Osteoblast (primary cell): ENCODE data around the gene SEMG2. TPM values are rescaled to one million over a fixed set of nuclear protein-coding genes. Genes with fewer than 3 reads are reported as not detected.

ENCODE experiments used
- DNase-seq: peaks from one replicate; pipeline ENCODE4 v3.0.0; 2011; ENCODE audit warnings: low spot score, mixed read lengths; ENCODE audit not compliant: insufficient read length; ENCODE audit errors: missing footprints
- H2AFZ ChIP-seq: 2 replicates; pipeline ENCODE4 v1.6.0; 2011; ENCODE audit warnings: mild to moderate bottlenecking, low read length
- H3K27ac ChIP-seq: 2 replicates; pipeline ENCODE4 v1.5.1; 2011; ENCODE audit warnings: mild to moderate bottlenecking, low read depth, low read length, moderate library complexity
- H3K27me3 ChIP-seq: 2 replicates; pipeline ENCODE4 v1.6.0; 2012; ENCODE audit warnings: mild to moderate bottlenecking, control low read depth, inconsistent platforms, low read length, moderate library complexity; ENCODE audit not compliant: insufficient read depth
- H3K36me3 ChIP-seq: 2 replicates; pipeline ENCODE4 v1.5.1; 2011; ENCODE audit warnings: mild to moderate bottlenecking, low read length, control low read depth, moderate library complexity; ENCODE audit not compliant: insufficient read depth
- H3K4me1 ChIP-seq: 2 replicates; pipeline ENCODE4 v1.5.1; 2011; ENCODE audit warnings: mild to moderate bottlenecking, low read length, control low read depth, moderate library complexity; ENCODE audit not compliant: insufficient read depth
- H3K4me2 ChIP-seq: 2 replicates; pipeline ENCODE4 v1.6.0; 2011; ENCODE audit warnings: mild to moderate bottlenecking, low read length; ENCODE audit not compliant: insufficient read depth
- H3K4me3 ChIP-seq: fragments of 200-600 bp; sonication (generic); 3 replicates; pipeline ENCODE4 v1.5.1; 2012; ENCODE audit warnings: mild to moderate bottlenecking, low read length, inconsistent platforms; ENCODE audit not compliant: insufficient read depth
- H3K79me2 ChIP-seq: 2 replicates; pipeline ENCODE4 v1.6.0; 2012; ENCODE audit warnings: mild to moderate bottlenecking, low read length, control low read depth, inconsistent platforms; ENCODE audit not compliant: insufficient read depth
- H3K9me3 ChIP-seq: 2 replicates; pipeline ENCODE4 v1.5.1; 2011; ENCODE audit warnings: low read depth, low read length, control low read depth
- H4K20me1 ChIP-seq: 2 replicates; pipeline ENCODE4 v1.6.0; 2012; ENCODE audit warnings: mild to moderate bottlenecking, low read length, control low read depth; ENCODE audit not compliant: insufficient read depth
- total RNA-seq: library from RNA; depleted of rRNA; stranded (reverse); fragments of >200 nt; gene quantifications from 2 replicates; pipeline ENCODE4 v1.2.3, GENCODE V29; 2012
- TF ChIP-seq, protein P1 (sequence below): IDR thresholded peaks from 2 replicates; pipeline ENCODE4 v1.5.1; 2011; ENCODE audit warnings: mild to moderate bottlenecking, low read depth, low read length, moderate library complexity; ENCODE audit errors: extremely low read depth

Gene SEMG2
- total RNA-seq, 1 donor = not detected

DNA sequence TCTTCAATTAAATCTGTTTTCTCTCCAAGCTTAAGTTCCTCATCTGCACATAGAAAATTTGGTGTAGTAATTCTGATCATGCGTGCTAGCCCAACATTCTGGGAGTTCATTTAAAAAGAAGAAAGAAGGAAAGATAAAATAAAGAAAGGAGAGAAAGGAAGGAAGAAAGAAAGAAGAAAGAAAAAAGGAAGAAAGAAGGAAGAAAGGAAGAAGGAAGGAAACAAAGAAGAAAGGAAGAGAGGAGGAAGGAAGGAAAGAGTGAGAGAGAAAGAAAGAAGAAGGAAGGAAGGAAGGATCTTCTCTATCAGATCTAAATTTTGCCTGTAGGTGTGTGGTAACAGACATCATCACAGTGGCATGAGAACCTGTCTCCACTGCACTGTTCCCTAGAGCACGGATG is 17.0 kb downstream of the SEMG2 start:
- Histone ChIP-seq H2AFZ (no peak overlapping the region), H3K27me3 (peaks cover 11% of the 10 kb centered on the region), H4K20me1 (no peaks in the 10 kb centered on the region), H3K27ac (no peak overlapping the region), H3K79me2 (no peaks in the 10 kb centered on the region), H3K36me3 (no peaks in the 10 kb centered on the region), H3K9me3 (no peaks in the 10 kb centered on the region), H3K4me1 (no peaks in the 10 kb centered on the region), H3K4me3 (no peak overlapping the region), H3K4me2 (no peak overlapping the region)
- TF ChIP-seq, protein P1, sequence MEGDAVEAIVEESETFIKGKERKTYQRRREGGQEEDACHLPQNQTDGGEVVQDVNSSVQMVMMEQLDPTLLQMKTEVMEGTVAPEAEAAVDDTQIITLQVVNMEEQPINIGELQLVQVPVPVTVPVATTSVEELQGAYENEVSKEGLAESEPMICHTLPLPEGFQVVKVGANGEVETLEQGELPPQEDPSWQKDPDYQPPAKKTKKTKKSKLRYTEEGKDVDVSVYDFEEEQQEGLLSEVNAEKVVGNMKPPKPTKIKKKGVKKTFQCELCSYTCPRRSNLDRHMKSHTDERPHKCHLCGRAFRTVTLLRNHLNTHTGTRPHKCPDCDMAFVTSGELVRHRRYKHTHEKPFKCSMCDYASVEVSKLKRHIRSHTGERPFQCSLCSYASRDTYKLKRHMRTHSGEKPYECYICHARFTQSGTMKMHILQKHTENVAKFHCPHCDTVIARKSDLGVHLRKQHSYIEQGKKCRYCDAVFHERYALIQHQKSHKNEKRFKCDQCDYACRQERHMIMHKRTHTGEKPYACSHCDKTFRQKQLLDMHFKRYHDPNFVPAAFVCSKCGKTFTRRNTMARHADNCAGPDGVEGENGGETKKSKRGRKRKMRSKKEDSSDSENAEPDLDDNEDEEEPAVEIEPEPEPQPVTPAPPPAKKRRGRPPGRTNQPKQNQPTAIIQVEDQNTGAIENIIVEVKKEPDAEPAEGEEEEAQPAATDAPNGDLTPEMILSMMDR = no peak
- no peak for DNase-seq

DNA sequence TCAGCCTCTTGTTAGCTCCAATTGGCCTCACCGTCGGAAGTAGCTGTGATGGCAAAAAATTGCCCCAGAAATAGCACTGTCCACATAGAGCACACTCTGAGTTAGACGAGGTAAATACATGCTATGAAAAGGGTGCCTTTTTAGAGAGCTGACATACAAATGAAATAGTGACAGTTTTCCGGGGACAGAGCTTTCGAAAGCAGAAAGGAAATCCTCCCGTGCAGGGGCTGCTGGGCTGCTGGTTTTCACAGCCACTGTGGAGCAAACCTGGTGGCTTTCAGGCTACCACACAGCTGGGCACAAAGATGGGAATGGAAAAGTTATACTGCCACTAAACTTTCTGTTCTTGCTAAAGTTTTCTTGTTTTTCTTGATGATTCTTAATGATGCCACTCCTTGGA is 24.9 kb downstream of the SEMG2 start:
- TF ChIP-seq, protein P1 = no peak
- H3K27me3 ChIP-seq = peaks cover 35% of the 10 kb centered on the region
- no peaks in the 10 kb centered on the region for H3K79me2 ChIP-seq
- no peak overlapping the region for H3K27ac ChIP-seq
- H4K20me1 ChIP-seq = no peaks in the 10 kb centered on the region
- DNase-seq = no peak
- H3K4me2 ChIP-seq = no peak overlapping the region
- H3K4me3 ChIP-seq = no peak overlapping the region
- H3K36me3 ChIP-seq = no peaks in the 10 kb centered on the region
- no peak overlapping the region for H2AFZ ChIP-seq
- no peaks in the 10 kb centered on the region for H3K4me1 ChIP-seq
- H3K9me3 ChIP-seq = no peaks in the 10 kb centered on the region

DNA sequence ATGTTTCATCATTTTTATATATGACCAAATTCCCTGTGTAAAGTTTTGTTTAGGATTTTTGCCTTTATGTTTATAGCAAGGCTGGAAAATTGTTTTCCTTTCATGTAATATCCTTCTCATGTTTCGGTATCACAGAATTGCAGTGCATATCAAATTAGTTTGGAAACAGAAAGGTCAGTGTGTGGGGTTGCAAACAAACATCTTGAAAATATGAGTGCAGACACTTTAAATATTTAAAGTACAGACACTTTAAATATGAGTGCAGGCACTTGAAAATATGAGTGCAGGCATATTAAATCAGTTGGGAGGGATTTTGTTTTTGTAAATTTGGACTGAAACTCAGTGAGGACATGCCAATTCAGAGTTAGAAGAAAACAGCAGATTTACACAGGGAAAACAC is 26.7 kb downstream of the SEMG2 start:
- Histone ChIP-seq H3K4me1 (no peaks in the 10 kb centered on the region), H4K20me1 (no peaks in the 10 kb centered on the region), H2AFZ (no peak overlapping the region), H3K27ac (no peak overlapping the region), H3K4me3 (no peak overlapping the region), H3K36me3 (no peaks in the 10 kb centered on the region), H3K9me3 (no peaks in the 10 kb centered on the region), H3K79me2 (no peaks in the 10 kb centered on the region), H3K4me2 (no peak overlapping the region), H3K27me3 (peaks cover 31% of the 10 kb centered on the region)
- DNase-seq = no peak
- TF ChIP-seq, protein P1 = no peak

- TF ChIP-seq, protein P1 = no peak
- DNase-seq = no peak
- Histone ChIP-seq H3K4me2 (no peak overlapping the region), H3K27ac (no peak overlapping the region), H4K20me1 (no peaks in the 10 kb centered on the region), H3K4me3 (no peak overlapping the region), H3K9me3 (no peaks in the 10 kb centered on the region), H3K36me3 (no peaks in the 10 kb centered on the region), H3K27me3 (peaks cover 34% of the 10 kb centered on the region), H3K4me1 (no peaks in the 10 kb centered on the region), H2AFZ (no peak overlapping the region), H3K79me2 (no peaks in the 10 kb centered on the region)
Observed at GRCh38 chr20:45248609-45249008, 27.4 kb downstream of the SEMG2 start.
